ENCODE data around the gene ZNF778.

ZNF778 gene

DNA sequence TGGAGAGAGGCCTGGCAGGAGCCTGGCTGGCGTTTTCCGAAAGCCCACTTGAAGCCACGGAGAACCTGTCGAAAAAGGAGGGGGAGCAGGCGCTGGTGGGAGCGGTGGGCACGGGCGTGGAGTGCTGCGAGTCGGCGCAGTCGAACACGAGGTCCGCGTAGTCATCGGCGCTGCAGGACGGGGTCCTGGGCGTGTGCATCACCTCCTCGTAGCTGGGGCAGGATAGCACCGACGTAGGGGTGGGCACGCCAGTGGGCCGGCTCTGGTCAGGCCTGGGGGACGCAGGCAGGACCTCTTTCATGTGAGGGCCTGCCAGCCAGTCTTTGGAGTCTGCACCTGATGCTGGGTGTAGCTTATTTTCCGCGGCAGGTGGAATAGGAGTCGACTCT, 63.7 kb downstream of the ZNF778 start:
- Histone ChIP-seq H3K27ac (ENCODE audit: low read depth, low read length) (no peak overlapping the region), H3K36me3 (ENCODE audit: low read length) (peaks cover 6% of the 10 kb centered on the region; the same call in 1 of the 2 replicates), H3K4me2 (ENCODE audit: low read depth, low read length, poor library complexity, severe bottlenecking) (no peak overlapping the region), H3K79me2 (ENCODE audit: insufficient read depth, low read length) (no peaks in the 10 kb centered on the region), H3K9me2 (replicated peaks; ENCODE audit: insufficient read depth, low read length) (no peaks in the 10 kb centered on the region), H4K20me1 (ENCODE audit: low read depth, low read length) (no peaks in the 10 kb centered on the region; the same call in 1 of the 2 replicates), H3K4me3 (ENCODE audit: insufficient read depth, low read length, poor library complexity, severe bottlenecking) (no peak overlapping the region), H3K27me3 (ENCODE audit: low read length) (no peaks in the 10 kb centered on the region), H3K9ac (ENCODE audit: low read length) (no peak overlapping the region), H3F3A (ENCODE audit: insufficient read depth) (no peaks in the 10 kb centered on the region), H2AFZ (ENCODE audit: low read depth, low read length, severe bottlenecking) (no peak overlapping the region), H3K9me3 (ENCODE audit: insufficient read depth, low read length) (no peaks in the 10 kb centered on the region)
- TF ChIP-seq, protein P1, sequence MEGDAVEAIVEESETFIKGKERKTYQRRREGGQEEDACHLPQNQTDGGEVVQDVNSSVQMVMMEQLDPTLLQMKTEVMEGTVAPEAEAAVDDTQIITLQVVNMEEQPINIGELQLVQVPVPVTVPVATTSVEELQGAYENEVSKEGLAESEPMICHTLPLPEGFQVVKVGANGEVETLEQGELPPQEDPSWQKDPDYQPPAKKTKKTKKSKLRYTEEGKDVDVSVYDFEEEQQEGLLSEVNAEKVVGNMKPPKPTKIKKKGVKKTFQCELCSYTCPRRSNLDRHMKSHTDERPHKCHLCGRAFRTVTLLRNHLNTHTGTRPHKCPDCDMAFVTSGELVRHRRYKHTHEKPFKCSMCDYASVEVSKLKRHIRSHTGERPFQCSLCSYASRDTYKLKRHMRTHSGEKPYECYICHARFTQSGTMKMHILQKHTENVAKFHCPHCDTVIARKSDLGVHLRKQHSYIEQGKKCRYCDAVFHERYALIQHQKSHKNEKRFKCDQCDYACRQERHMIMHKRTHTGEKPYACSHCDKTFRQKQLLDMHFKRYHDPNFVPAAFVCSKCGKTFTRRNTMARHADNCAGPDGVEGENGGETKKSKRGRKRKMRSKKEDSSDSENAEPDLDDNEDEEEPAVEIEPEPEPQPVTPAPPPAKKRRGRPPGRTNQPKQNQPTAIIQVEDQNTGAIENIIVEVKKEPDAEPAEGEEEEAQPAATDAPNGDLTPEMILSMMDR (IDR thresholded peaks at IDR 0.05; ENCODE audit: insufficient read depth, low read length, poor library complexity, severe bottlenecking) = no peak
- TF ChIP-seq EZH2phosphoT487 (conservative IDR thresholded peaks at IDR 0.05; ENCODE audit: low read length) = no peak

DNA sequence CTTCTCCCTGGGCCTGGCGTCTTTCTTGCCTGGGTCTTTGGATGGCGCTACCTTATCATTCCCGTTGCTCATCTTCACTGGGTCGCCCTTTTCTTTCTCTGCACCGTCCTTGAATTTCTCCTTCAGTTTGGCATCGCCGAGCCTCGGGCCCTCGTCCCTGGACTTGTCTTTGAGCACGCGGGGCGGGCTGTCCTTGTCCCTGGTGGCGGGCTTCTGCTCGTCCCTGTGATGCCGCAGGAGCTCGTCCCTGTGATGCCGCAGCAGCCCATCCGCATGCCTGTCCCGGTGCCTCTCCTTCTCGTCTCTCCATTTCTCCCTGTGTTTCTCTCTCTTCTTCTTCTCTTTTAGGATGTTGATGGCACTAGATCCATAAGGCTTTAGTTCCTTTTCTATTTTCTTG, 64.3 kb downstream of the ZNF778 start:
- H3K9ac ChIP-seq (ENCODE audit: low read length) = no peak overlapping the region
- no peaks in the 10 kb centered on the region for H3K27me3 ChIP-seq (ENCODE audit: low read length)
- no peak overlapping the region for H2AFZ ChIP-seq (ENCODE audit: low read depth, low read length, severe bottlenecking)
- no peaks in the 10 kb centered on the region for H4K20me1 ChIP-seq (ENCODE audit: low read depth, low read length)
- no peak overlapping the region for H3K27ac ChIP-seq (ENCODE audit: low read depth, low read length)
- H3K9me3 ChIP-seq (ENCODE audit: insufficient read depth, low read length) = no peaks in the 10 kb centered on the region
- H3F3A ChIP-seq (ENCODE audit: insufficient read depth) = no peaks in the 10 kb centered on the region
- no peaks in the 10 kb centered on the region for H3K79me2 ChIP-seq (ENCODE audit: insufficient read depth, low read length)
- H3K4me3 ChIP-seq (ENCODE audit: insufficient read depth, low read length, poor library complexity, severe bottlenecking) = no peak overlapping the region
- TF ChIP-seq, protein P1 (IDR thresholded peaks at IDR 0.05; ENCODE audit: insufficient read depth, low read length, poor library complexity, severe bottlenecking) = no peak
- no peak for TF ChIP-seq EZH2phosphoT487 (conservative IDR thresholded peaks at IDR 0.05; ENCODE audit: low read length)
- no peak overlapping the region for H3K4me2 ChIP-seq (ENCODE audit: low read depth, low read length, poor library complexity, severe bottlenecking)
- peaks cover 6% of the 10 kb centered on the region; the same call in 1 of the 2 replicates for H3K36me3 ChIP-seq (ENCODE audit: low read length)
- H3K9me2 ChIP-seq (replicated peaks; ENCODE audit: insufficient read depth, low read length) = no peaks in the 10 kb centered on the region

GRCh38 chr16:89282523-89282922, 65.0 kb downstream of the ZNF778 start:
- H3F3A ChIP-seq (ENCODE audit: insufficient read depth) = no peaks in the 10 kb centered on the region
- no peak overlapping the region for H2AFZ ChIP-seq (ENCODE audit: low read depth, low read length, severe bottlenecking)
- H3K27me3 ChIP-seq (ENCODE audit: low read length) = no peaks in the 10 kb centered on the region
- peaks cover 6% of the 10 kb centered on the region; the same call in 1 of the 2 replicates for H3K36me3 ChIP-seq (ENCODE audit: low read length)
- H3K9me3 ChIP-seq (ENCODE audit: insufficient read depth, low read length) = no peaks in the 10 kb centered on the region
- H3K9me2 ChIP-seq (replicated peaks; ENCODE audit: insufficient read depth, low read length) = no peaks in the 10 kb centered on the region
- no peak overlapping the region for H3K4me3 ChIP-seq (ENCODE audit: insufficient read depth, low read length, poor library complexity, severe bottlenecking)
- H3K79me2 ChIP-seq (ENCODE audit: insufficient read depth, low read length) = no peaks in the 10 kb centered on the region
- no peaks in the 10 kb centered on the region for H4K20me1 ChIP-seq (ENCODE audit: low read depth, low read length)
- TF ChIP-seq, protein P1 (IDR thresholded peaks at IDR 0.05; ENCODE audit: insufficient read depth, low read length, poor library complexity, severe bottlenecking) = no peak
- no peak for TF ChIP-seq EZH2phosphoT487 (conservative IDR thresholded peaks at IDR 0.05; ENCODE audit: low read length)
- H3K4me2 ChIP-seq (ENCODE audit: low read depth, low read length, poor library complexity, severe bottlenecking) = no peak overlapping the region
- H3K9ac ChIP-seq (ENCODE audit: low read length) = no peak overlapping the region
- H3K27ac ChIP-seq (ENCODE audit: low read depth, low read length) = no peak overlapping the region
